ENCODE results near the gene PRKD1. TPM values are rescaled to one million over a fixed set of nuclear protein-coding genes. Genes with fewer than 3 reads are reported as not detected.

The PRKD1 gene
- total and polyA plus RNA-seq, 10 of the 15 experiments (the other 5 are each of a cell fraction or from before 2014, with no cell fraction given): 0.02 to 0.56 TPM; not detected in 8

DNA sequence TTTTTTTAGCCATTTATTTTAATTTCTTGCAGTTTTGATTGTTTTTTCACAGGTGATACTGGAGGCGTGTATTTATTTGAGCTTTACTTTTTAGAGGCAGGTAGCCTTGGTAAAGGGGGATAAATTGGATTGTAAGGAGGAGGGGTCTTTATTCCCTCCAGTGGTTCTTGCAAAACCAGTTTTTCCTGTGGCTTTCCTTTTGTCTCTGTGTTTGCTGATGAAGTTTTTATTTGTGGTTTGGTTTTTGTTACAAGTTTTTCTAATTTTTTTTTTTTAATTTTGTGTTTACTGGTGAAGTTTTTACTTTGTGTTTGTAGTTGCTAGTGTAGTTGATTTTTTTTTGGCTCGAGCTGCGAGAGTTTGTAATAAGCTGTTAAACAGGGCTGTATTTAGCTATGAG lies 278.5 kb downstream of the PRKD1 start (continued):
- TF ChIP-seq RAD21 (IDR thresholded peaks at IDR 0.05; ENCODE audit: insufficient read depth, low read depth, low read length): no peak
- TF ChIP-seq, protein P1, sequence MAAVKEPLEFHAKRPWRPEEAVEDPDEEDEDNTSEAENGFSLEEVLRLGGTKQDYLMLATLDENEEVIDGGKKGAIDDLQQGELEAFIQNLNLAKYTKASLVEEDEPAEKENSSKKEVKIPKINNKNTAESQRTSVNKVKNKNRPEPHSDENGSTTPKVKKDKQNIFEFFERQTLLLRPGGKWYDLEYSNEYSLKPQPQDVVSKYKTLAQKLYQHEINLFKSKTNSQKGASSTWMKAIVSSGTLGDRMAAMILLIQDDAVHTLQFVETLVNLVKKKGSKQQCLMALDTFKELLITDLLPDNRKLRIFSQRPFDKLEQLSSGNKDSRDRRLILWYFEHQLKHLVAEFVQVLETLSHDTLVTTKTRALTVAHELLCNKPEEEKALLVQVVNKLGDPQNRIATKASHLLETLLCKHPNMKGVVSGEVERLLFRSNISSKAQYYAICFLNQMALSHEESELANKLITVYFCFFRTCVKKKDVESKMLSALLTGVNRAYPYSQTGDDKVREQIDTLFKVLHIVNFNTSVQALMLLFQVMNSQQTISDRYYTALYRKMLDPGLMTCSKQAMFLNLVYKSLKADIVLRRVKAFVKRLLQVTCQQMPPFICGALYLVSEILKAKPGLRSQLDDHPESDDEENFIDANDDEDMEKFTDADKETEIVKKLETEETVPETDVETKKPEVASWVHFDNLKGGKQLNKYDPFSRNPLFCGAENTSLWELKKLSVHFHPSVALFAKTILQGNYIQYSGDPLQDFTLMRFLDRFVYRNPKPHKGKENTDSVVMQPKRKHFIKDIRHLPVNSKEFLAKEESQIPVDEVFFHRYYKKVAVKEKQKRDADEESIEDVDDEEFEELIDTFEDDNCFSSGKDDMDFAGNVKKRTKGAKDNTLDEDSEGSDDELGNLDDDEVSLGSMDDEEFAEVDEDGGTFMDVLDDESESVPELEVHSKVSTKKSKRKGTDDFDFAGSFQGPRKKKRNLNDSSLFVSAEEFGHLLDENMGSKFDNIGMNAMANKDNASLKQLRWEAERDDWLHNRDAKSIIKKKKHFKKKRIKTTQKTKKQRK (IDR thresholded peaks at IDR 0.05; ENCODE audit: low read depth, low read length): no peak
- TF ChIP-seq, protein P2, sequence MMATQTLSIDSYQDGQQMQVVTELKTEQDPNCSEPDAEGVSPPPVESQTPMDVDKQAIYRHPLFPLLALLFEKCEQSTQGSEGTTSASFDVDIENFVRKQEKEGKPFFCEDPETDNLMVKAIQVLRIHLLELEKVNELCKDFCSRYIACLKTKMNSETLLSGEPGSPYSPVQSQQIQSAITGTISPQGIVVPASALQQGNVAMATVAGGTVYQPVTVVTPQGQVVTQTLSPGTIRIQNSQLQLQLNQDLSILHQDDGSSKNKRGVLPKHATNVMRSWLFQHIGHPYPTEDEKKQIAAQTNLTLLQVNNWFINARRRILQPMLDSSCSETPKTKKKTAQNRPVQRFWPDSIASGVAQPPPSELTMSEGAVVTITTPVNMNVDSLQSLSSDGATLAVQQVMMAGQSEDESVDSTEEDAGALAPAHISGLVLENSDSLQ (IDR thresholded peaks at IDR 0.05): no peak

- Histone ChIP-seq H2AFZ (ENCODE audit: control insufficient read depth, low read depth, low read length) (no peak overlapping the region), H3K27me3 (replicated peaks in 1 of 2; ENCODE audit: control insufficient read depth in 2 of 2, insufficient read depth in 2 of 2, low read length in 1 of 2) (no peaks in the 10 kb centered on the region), H3K9ac (ENCODE audit: control insufficient read depth, insufficient read depth, low read length) (no peak overlapping the region), H3K9me3 (replicated peaks; ENCODE audit: control insufficient read depth, insufficient read depth, low read length) (peaks cover 3% of the 10 kb centered on the region; the same call in 1 of the 3 replicates), H3K27ac (ENCODE audit: control insufficient read depth, insufficient read depth) (no peak overlapping the region), H3K79me2 (ENCODE audit: control insufficient read depth, insufficient read depth, low read length) (no peaks in the 10 kb centered on the region), H3K4me3 (no peak overlapping the region), H3K4me2 (ENCODE audit: control insufficient read depth, insufficient read depth) (no peak overlapping the region), H3K4me1 (ENCODE audit: control insufficient read depth, insufficient read depth, low read length) (no peaks in the 10 kb centered on the region), H3K36me3 (ENCODE audit: control insufficient read depth in 2 of 2, insufficient read depth in 2 of 2, low read length in 1 of 2) (no peaks in the 10 kb centered on the region), H4K20me1 (ENCODE audit: control insufficient read depth, insufficient read depth) (no peaks in the 10 kb centered on the region)
- ATAC-seq (no peak), DNase-seq (ENCODE audit: low read depth, low spot score) (no peak), FAIRE-seq (no peak)
- SMC1A ChIA-PET (ENCODE audit: uncharacterized antibody, unreplicated experiment): no interaction called here
- RAD21 ChIA-PET (ENCODE audit: unreplicated experiment): no interaction called here
- BruUV-seq (replicated peaks): no TSS peak
- CTCF ChIA-PET: no interaction called here
- POLR2A ChIA-PET: no interaction called here
- in situ Hi-C loops (cut with MboI): no loop called here
- intact Hi-C loops (cut with micrococcal nuclease; ENCODE audit: unreplicated experiment): no loop called here
- TF ChIP-seq KDM1A (IDR thresholded peaks at IDR 0.05; ENCODE audit: borderline replicate concordance) (no peak), ZBTB40 (IDR thresholded peaks at IDR 0.05; ENCODE audit: borderline replicate concordance) (no peak), RELA (IDR thresholded peaks at IDR 0.05; ENCODE audit: borderline replicate concordance, partially characterized antibody) (no peak), MTA3 (IDR thresholded peaks at IDR 0.05; ENCODE audit: borderline replicate concordance, low read length) (no peak), BCL11A (IDR thresholded peaks at IDR 0.05; ENCODE audit: low read depth, low read length) (no peak), ZNF207 (IDR thresholded peaks at IDR 0.05; ENCODE audit: borderline replicate concordance) (no peak), POLR2A (IDR thresholded peaks at IDR 0.05; ENCODE audit: low read depth, low read length) (no peak), NFYB (IDR thresholded peaks at IDR 0.05; ENCODE audit: insufficient read depth, low read depth, low read length) (no peak), EED (IDR thresholded peaks at IDR 0.05; ENCODE audit: low read depth) (no peak), CBX5 (IDR thresholded peaks at IDR 0.05; ENCODE audit: low read depth) (no peak), SMAD1 (IDR thresholded peaks at IDR 0.05; ENCODE audit: low read depth, partially characterized antibody) (no peak)
- TF ChIP-seq, protein P3, sequence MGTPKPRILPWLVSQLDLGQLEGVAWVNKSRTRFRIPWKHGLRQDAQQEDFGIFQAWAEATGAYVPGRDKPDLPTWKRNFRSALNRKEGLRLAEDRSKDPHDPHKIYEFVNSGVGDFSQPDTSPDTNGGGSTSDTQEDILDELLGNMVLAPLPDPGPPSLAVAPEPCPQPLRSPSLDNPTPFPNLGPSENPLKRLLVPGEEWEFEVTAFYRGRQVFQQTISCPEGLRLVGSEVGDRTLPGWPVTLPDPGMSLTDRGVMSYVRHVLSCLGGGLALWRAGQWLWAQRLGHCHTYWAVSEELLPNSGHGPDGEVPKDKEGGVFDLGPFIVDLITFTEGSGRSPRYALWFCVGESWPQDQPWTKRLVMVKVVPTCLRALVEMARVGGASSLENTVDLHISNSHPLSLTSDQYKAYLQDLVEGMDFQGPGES (IDR thresholded peaks at IDR 0.05): no peak
These were observed 279.6 kb downstream of the PRKD1 start for GRCh38 chr14:29648045-29648444.
